Keratinocyte (primary cell): ENCODE data around the gene LMNA. TPM values are rescaled to one million over a fixed set of nuclear protein-coding genes. Genes with fewer than 3 reads are reported as not detected.
"Not testable (repeated sequence)": the region's sequence is repeated elsewhere in the genome, so short reads cannot be mapped to it uniquely, and the experiment has no call there.

Source experiments
- DNase-seq: peaks from one replicate; pipeline ENCODE4 v3.0.0-alpha.2; 2011; ENCODE audit warnings: low read depth, missing footprints, low spot score
- FAIRE-seq: peaks from 2 replicates; lab custom pipeline; 2011; peaks lifted over from hg19 to GRCh38; lab: Jason Lieb, UNC
- H2AFZ ChIP-seq: 2 replicates; pipeline ENCODE4 v1.6.0; 2012; ENCODE audit warnings: low read length, control low read depth, inconsistent platforms; ENCODE audit not compliant: control insufficient read depth
- H3K27ac ChIP-seq: 2 replicates; pipeline ENCODE4 v1.5.1; 2011; ENCODE audit warnings: low read length; ENCODE audit not compliant: control insufficient read depth, insufficient read depth
- H3K27me3 ChIP-seq: 3 replicates; pipeline ENCODE4 v1.6.0; 2011; ENCODE audit warnings: low read length; ENCODE audit not compliant: control insufficient read depth, insufficient read depth; ENCODE audit errors: extremely low read depth
- H3K36me3 ChIP-seq, 2 experiments: 2 replicates in 1 of 2; 3 replicates in 1 of 2; pipeline ENCODE4 v1.5.1; 2011; ENCODE audit warnings: low read length in 2 of 2, mild to moderate bottlenecking in 1 of 2; ENCODE audit not compliant: control insufficient read depth in 2 of 2, insufficient read depth in 2 of 2; ENCODE audit errors: extremely low read depth in 1 of 2
- H3K4me1 ChIP-seq: 3 replicates; pipeline ENCODE4 v1.5.1; 2011; ENCODE audit warnings: low read length; ENCODE audit not compliant: control insufficient read depth, insufficient read depth; ENCODE audit errors: extremely low read depth
- H3K4me2 ChIP-seq: 3 replicates; pipeline ENCODE4 v1.6.0; 2011; ENCODE audit warnings: low read depth, low read length; ENCODE audit not compliant: control insufficient read depth, insufficient read depth; ENCODE audit errors: extremely low read depth
- H3K4me3 ChIP-seq, 3 experiments: fragments of 200-600 bp in 1 of 3; sonication (generic) in 1 of 3; 2 replicates in 2 of 3; 3 replicates in 1 of 3; pipeline ENCODE4 v1.5.1; 2011 to 2016; ENCODE audit warnings: low read length in 3 of 3, mild to moderate bottlenecking in 3 of 3, control low read depth in 2 of 3, inconsistent platforms in 1 of 3, low read depth in 1 of 3, mixed read lengths in 1 of 3, mixed run types in 1 of 3, moderate library complexity in 1 of 3; ENCODE audit not compliant: control insufficient read depth in 2 of 3, insufficient read depth in 2 of 3; ENCODE audit errors: extremely low read depth in 1 of 3
- H3K79me2 ChIP-seq: 2 replicates; pipeline ENCODE4 v1.6.0; 2012; ENCODE audit warnings: low read length; ENCODE audit not compliant: control insufficient read depth, insufficient read depth
- H3K9ac ChIP-seq: 3 replicates; pipeline ENCODE4 v1.6.0; 2011; ENCODE audit warnings: low read length; ENCODE audit not compliant: control insufficient read depth, insufficient read depth; ENCODE audit errors: extremely low read depth
- H3K9me1 ChIP-seq: 3 replicates; pipeline ENCODE4 v1.6.0; 2011; ENCODE audit warnings: low read length; ENCODE audit not compliant: control insufficient read depth, insufficient read depth; ENCODE audit errors: extremely low read depth
- H3K9me3 ChIP-seq: 2 replicates; pipeline ENCODE4 v1.5.1; 2012; ENCODE audit warnings: low read depth, low read length; ENCODE audit not compliant: control insufficient read depth
- H4K20me1 ChIP-seq: 3 replicates; pipeline ENCODE4 v1.6.0; 2011; ENCODE audit warnings: low read length; ENCODE audit not compliant: control insufficient read depth, insufficient read depth; ENCODE audit errors: extremely low read depth
- CTCF ChIP-seq, 3 experiments: IDR thresholded peaks in 1 of 3; conservative IDR thresholded peaks in 1 of 3; optimal IDR thresholded peaks in 1 of 3; 2 replicates in 2 of 3; 3 replicates in 1 of 3; pipeline versions ENCODE3 to v1.5.1; 2011; ENCODE audit warnings: low read length in 3 of 3, mild to moderate bottlenecking in 3 of 3, moderate library complexity in 2 of 3, control low read depth in 1 of 3, inconsistent platforms in 1 of 3; ENCODE audit not compliant: insufficient read depth in 2 of 3; ENCODE audit errors: extremely low read depth in 1 of 3
- EZH2 ChIP-seq: IDR thresholded peaks from one replicate; pipeline ENCODE4 v1.6.1; 2012; ENCODE audit warnings: inconsistent platforms, mild to moderate bottlenecking, low read length, moderate library complexity
- dilution Hi-C: fragments of 300-500 bp; cut with MboI; formaldehyde crosslinking; loops from one replicate; pipeline ENCODE4 v1.7.0; 2020; ENCODE audit warnings: low sequenced_read_pairs; ENCODE audit not compliant: extremely low pct_ligation_motif_present
- polyA plus RNA-seq, 5 experiments: library from polyadenylated mRNA; depleted of rRNA in 3 of 5; stranded (reverse) in 3 of 5; stranded (forward) in 1 of 5; unstranded in 1 of 5; fragments of >200 nt; gene quantifications; 1 replicate in 1 of 5; 2 replicates in 3 of 5; 3 replicates in 1 of 5; pipeline versions ENCODE4 v1.2.1 to v1.2.3, GENCODE V29; 2011 to 2012; ENCODE audit warnings: missing spikeins in 2 of 5, low read depth in 1 of 5, low replicate concordance in 1 of 5

Gene LMNA
- polyA plus RNA-seq, 1 donor (not counting 4 experiments of a cell fraction or from before 2014, with no cell fraction given), result 444 TPM

GRCh38 chr1:156119503-156120209, 5.1 kb downstream of the LMNA start:
- Histone ChIP-seq H3K4me2 (peak overlapping the region; percentile 97), H3K9me3 (no peaks in the 10 kb centered on the region), H3K9me1 (peaks cover 3% of the 10 kb centered on the region), H3K79me2 (peaks cover 93% of the 10 kb centered on the region), H3K4me3 (peak overlapping the region; percentile 19 to 68 (median 59)), H3K36me3 (peaks cover 2 to 17% of the 10 kb centered on the region in 2 experiments), H3K27me3 (no peaks in the 10 kb centered on the region), H3K27ac (peak overlapping the region; percentile 70), H3K4me1 (peaks cover 65% of the 10 kb centered on the region), H2AFZ (no peak overlapping the region), H4K20me1 (peaks cover 30% of the 10 kb centered on the region), H3K9ac (peak overlapping the region; percentile 100)
- no peak for DNase-seq
- TF ChIP-seq CTCF (optimal IDR thresholded peaks at IDR 0.05 in 1 of 3, IDR thresholded peaks at IDR 0.05 in 1 of 3, conservative IDR thresholded peaks at IDR 0.05 in 1 of 3; ENCODE audit: extremely low read depth in 1 of 3, insufficient read depth in 2 of 3, low read length in 3 of 3), result no peak
- TF ChIP-seq EZH2, result no peak
- dilution Hi-C loops, result no loop called here
- no peak for FAIRE-seq

GRCh38 chr1:156120318-156120717, 5.8 kb downstream of the LMNA start:
- dilution Hi-C loops, result no loop called here
- H3K9me3 ChIP-seq, result no peaks in the 10 kb centered on the region
- H3K4me3 ChIP-seq, result peak overlapping the region in 2 of 3 experiments; percentile 11 to 68
- peaks cover 26% of the 10 kb centered on the region for H4K20me1 ChIP-seq
- peaks cover 3% of the 10 kb centered on the region for H3K9me1 ChIP-seq
- FAIRE-seq (no peak), DNase-seq (no peak)
- no peaks in the 10 kb centered on the region for H3K27me3 ChIP-seq
- peak overlapping the region; percentile 66 for H3K9ac ChIP-seq
- no peak overlapping the region for H2AFZ ChIP-seq
- peaks cover 93% of the 10 kb centered on the region for H3K79me2 ChIP-seq
- H3K4me1 ChIP-seq, result peaks cover 71% of the 10 kb centered on the region
- no peak for TF ChIP-seq CTCF (optimal IDR thresholded peaks at IDR 0.05 in 1 of 3, IDR thresholded peaks at IDR 0.05 in 1 of 3, conservative IDR thresholded peaks at IDR 0.05 in 1 of 3; ENCODE audit: extremely low read depth in 1 of 3, insufficient read depth in 2 of 3, low read length in 3 of 3)
- no peak for TF ChIP-seq EZH2
- peak overlapping the region; percentile 70 for H3K27ac ChIP-seq
- H3K36me3 ChIP-seq, result peaks cover 2 to 20% of the 10 kb centered on the region in 2 experiments
- peak overlapping the region; percentile 97 for H3K4me2 ChIP-seq

- H3K9me1 ChIP-seq, H3K27me3 ChIP-seq, DNase-seq, dilution Hi-C loops, FAIRE-seq, H2AFZ ChIP-seq, H3K9me3 ChIP-seq: not testable (repeated sequence)
- Histone ChIP-seq H3K4me3 (peak overlapping the region; percentile 1 to 68 (median 66)), H3K9ac (peak overlapping the region; percentile 66), H3K27ac (peak overlapping the region; percentile 97), H3K36me3 (peaks cover 2 to 20% of the 10 kb centered on the region in 2 experiments), H3K4me1 (peaks cover 74% of the 10 kb centered on the region), H3K4me2 (peak overlapping the region; percentile 97), H3K79me2 (peaks cover 87% of the 10 kb centered on the region), H4K20me1 (peaks cover 26% of the 10 kb centered on the region)
These were observed 6.5 kb downstream of the LMNA start for GRCh38 chr1:156121005-156121404.
